Adrenal gland (tissue), 5 donors: ENCODE measurements around the gene CD28.

ENCODE experiments used
- CTCF ChIP-seq, 6 experiments: fragments of 450-650 bp in 4 of 6; fragments of 200-600 bp in 2 of 6; sonication (generic) in 1 of 6; IDR thresholded peaks; 1 replicate in 5 of 6; 2 replicates in 1 of 6; pipeline versions ENCODE4 v1.5.1 to v1.8.0; 2016 to 2021; ENCODE audit warnings: antibody characterized with exemption in 6 of 6, mild to moderate bottlenecking in 2 of 6, moderate library complexity in 1 of 6
- POLR2A ChIP-seq, 2 donors: fragments of 450-650 bp; IDR thresholded peaks; one replicate each; pipeline ENCODE4 v1.6.1; 2017; ENCODE audit warnings: antibody characterized with exemption in 2 of 2, mild to moderate bottlenecking in 2 of 2, moderate library complexity in 1 of 2
- donor health status: DM: no; HTN: no; CAD: no.

- TF ChIP-seq CTCF (IDR thresholded peaks at IDR 0.05) (no peak), POLR2A (IDR thresholded peaks at IDR 0.05) (no peak)
These were observed 34.6 kb upstream of the CD28 start for GRCh38 chr2:203671876-203672275.
